ENCODE results near the gene FAM20C.

Gene FAM20C

DNA sequence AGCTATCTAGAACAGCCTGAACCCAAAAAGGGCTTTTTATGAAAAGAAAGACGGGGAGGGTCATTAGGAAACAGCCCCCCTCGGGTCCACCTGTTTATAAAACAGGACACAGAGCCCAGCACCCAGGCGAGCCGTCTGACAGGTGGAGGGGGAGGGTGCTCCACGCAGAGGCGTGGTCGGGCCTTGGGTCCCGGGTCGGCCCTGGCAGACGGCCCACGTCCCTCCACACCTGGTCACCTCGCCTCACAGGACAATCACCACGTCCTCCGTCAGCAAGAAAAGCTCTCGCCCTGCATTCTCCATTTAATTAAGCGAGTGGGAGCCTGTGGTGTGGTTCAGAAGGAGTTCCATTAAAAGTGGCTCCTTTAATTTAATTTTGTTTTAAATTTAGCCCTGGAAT lies 55.3 kb downstream of the FAM20C start:
- DNase-seq, result no peak

DNA sequence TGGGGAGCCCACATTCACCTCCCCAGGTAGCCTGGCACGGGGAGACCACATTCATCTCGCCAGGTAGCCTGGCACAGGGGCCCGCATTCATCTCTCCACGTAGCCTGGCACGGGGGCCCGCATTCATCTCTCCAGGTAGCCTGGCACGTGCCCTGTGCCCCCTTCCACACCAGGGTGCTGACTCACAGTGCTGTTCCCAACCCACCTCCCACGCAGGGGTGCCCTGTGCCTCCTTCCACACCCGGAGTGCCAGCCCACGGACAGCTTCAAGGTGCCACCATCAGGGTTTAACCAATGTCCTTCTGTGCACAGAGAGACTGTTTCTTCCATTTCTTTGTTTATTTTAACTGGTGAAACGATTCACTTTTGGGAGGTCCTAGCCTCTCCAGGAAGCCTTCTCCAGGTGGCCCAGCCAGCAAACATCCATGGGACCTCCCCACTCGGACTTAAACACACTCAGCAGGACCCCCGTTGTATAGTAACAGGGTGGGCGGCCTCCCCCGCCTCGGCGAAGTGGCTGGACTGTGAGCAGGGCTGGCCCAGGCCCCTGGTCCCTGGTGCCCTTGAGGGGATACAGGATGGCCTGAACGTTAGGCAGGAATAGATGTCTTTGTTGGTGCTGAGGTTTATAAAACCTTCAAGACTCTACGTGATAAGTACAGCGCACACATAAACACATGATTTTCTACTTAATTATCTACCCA lies 56.5 kb downstream of the FAM20C start:
- DNase-seq, result no peak

GRCh38 chr7:249989-250388 lies 57.6 kb downstream of the FAM20C start:
- DNase-seq, result no peak

GRCh38 chr7:250523-250922 lies 58.2 kb downstream of the FAM20C start:
- no peak for DNase-seq

DNA sequence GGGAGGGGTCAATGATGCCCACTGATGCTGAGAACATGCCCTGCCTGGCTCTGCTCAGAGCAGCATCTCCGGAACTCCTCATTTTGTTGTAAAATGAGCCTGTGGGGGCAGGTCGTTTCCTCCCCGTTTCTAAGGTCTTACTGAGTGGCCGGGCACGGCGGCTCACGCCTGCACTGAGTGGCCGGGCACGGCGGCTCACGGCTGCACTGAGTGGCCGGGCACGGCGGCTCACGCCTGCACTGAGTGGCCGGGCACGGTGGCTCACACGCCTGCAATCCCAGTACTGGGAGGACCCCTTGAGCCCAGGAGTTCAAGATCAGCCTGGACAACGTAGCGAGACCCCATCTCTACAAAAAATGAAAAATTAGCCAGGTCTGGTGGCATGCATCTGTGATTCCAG lies 58.6 kb downstream of the FAM20C start:
- no peak for DNase-seq

- no peak for DNase-seq
Observed at GRCh38 chr7:251446-252175, 59.2 kb downstream of the FAM20C start.

GRCh38 chr7:252216-252965 lies 60.0 kb downstream of the FAM20C start:
- no peak for DNase-seq

- DNase-seq, result no peak
Observed at GRCh38 chr7:252981-253380, 60.6 kb downstream of the FAM20C start.

DNA sequence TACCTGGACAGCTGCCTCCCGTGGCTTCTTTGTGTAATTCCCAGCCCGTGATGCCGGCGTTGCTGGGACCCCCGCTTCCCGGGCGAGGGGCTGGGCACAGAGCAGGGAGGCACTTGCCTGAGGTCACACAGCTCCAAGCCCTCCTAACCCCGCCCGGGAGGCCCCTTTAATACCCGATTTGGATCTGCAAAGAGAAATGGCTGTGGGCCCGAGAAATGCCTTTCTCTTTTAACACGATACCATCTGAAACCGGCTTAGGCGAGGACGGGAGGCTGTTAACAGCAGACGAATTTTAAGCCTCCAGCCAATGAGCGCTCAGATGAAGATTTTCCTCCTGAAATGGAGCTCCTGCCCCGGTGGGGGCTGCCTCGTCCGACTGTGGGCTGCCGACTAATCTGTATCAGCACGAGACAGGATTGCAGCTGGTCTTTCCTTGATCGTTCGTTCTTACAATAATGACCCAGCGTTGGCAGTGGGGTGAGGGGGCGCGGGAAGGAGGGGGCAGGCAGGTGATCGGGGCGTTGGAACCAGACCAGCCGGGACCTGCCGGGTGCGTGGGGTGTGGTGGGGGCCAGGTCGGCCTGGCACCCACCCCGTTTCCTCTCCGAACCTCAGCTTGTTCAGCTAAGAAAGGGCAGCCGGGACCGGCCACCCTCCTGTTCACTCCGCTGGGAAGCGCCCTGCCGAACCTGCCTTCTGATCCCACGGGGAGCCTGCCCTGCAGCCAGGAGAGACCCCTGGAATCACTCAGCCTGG lies 61.4 kb downstream of the FAM20C start:
- DNase-seq, result no peak

- no peak for DNase-seq
Observed at GRCh38 chr7:254337-255037, 62.1 kb downstream of the FAM20C start.

DNA sequence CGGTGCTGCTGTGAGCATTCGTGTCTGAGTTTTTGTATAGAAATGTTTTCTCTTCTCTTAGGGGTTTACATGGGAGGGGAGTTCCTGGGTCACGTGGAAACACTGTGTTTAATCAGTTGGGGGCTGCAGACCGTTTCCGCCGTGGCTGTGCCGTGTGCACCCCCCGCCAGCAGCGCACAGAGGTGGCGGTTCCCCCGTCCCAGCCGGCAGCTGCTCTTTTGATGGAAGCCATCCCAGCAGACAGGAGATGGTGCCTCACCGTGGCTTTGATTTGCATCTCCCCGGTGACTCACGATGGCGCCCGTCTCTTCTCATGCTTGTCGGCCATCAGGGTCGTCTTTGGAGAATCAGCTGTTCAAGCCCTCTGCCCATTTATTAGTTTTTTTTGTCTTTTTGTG lies 62.7 kb downstream of the FAM20C start:
- DNase-seq, result no peak

GRCh38 chr7:255721-256361 lies 63.5 kb downstream of the FAM20C start:
- no peak for DNase-seq

GRCh38 chr7:256461-256940 lies 64.1 kb downstream of the FAM20C start:
- no peak for DNase-seq

DNA sequence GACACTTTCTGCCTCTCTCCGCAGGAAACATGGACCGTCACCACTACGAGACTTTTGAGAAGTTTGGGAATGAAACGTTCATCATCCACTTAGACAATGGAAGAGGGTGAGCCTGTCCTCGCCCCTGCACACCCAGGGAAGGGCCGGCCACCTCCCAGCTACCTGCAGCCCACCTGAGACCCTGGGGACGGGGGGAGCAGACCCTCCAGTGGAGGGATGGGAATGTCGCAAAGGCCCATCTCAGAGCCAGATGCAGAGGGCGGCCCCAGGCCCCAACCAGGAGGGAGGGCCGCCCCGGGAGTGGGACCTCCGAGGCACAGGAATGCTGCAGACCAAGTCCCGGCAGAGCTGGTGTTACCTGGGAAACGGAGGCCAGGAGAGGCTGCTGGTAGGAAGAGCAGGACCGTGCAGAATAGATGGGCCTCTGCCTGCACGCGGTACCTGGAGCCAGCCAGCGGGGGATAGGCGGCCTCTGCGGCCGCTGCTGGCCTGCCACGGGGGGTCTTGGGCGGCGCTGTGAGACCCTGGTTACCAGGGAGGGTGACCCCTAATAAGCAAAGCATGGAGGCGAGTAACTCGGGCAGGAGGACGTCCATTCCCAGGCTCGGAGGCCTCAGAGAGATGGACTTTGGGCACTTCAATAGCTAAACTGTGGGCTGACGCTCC lies 64.7 kb downstream of the FAM20C start:
- DNase-seq, result no peak

DNA sequence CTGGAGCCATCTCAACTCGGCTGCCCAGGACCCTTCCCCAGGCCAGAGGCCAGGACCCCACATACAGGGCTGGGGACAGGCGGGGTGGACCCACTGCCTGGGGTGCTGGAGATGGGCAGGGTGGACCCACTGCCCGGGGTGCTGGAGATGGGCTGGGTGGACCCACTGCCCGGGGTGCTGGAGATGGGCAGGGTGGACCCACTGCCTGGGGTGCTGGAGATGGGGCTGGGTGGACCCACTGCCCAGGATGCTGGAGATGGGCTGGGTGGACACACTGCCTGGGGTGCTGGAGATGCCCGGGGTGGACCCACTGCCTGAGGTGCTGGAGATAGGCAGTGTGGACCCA lies 65.2 kb downstream of the FAM20C start:
- no peak for DNase-seq

- DNase-seq, result no peak
Observed at GRCh38 chr7:258476-259190, 66.3 kb downstream of the FAM20C start.

DNA sequence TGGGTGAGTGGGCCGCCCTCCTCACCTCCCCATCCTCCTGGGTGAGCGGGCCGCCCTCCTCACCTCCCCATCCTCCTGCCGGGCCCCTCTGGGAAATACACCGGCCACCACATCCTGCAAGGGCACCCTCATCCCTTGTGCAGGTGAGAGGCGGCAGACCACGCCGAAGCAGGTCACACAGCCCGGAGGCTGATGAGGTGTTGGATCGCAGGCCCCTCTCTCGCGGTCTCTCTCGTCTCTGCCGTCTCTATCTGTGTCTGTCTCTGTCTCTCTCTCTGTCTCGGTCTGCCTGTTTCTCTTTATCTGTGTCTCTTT lies 66.8 kb downstream of the FAM20C start:
- no peak for DNase-seq

GRCh38 chr7:259751-260405 lies 67.5 kb downstream of the FAM20C start:
- DNase-seq, result no peak

DNA sequence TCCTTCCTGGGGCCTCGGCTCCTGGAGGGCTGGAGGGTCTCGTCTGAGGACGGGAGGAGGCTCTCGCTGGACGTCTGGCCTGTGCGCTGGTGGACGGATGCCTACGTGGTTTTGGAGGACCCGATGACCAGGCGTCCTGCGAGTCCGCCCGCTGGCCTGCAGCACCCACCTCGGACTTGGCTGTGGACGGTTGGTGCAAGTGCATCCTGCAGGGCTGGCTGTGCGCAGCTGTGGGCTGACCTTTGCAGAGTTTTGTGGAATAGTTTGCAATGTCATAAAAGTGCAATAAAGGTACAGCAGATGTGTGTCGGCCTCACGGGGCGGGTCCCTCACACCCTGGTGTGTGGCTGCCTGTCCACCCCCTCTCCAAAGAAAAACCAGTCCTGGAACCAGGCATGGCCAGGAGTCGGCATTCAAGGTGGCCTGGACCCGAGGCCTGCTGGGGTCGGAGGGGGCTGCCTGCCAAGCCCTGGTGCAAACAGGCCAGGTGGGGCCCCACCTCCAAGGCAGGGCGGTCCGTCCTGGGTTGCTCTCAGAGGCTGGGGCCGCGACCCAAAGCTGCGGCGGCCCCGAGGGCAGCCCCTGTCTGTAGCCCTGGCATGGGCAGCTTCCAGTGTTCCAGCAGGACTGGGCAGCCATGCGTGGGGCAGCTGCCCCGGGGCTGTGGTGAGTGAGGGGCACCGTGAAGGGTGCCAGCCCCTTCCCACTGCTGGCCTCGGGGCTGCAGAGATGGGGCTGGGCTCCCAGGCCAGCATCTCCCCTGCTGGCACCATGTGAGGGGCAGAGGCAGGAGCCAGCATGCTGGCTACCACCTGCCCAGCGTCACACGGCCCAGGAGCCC lies 68.3 kb downstream of the FAM20C start:
- no peak for DNase-seq

Data from stimulated activated CD4-positive, alpha-beta T cell treated with anti-CD3 and anti-CD28 coated beads, Interleukin-15, amount 100 ng/mL, for 24 hours (primary cell).